B cell (primary cell): Measurements from ENCODE around the gene THEMIS2. TPM values are rescaled to one million over a fixed set of nuclear protein-coding genes. Genes with fewer than 3 reads are reported as not detected.
A peak's percentile ranks its signal among the peaks of the same experiment; 100 is the strongest.

Experiments used
- ATAC-seq: fragments of 200-7000 bp; cut with Tn5 transposase; one replicate; pipeline ENCODE4 v1.10.0; 2021; ENCODE audit warnings: low read depth, mild to moderate bottlenecking, moderate number of reproducible peaks, moderate library complexity
- CTCF ChIA-PET: fragments of 350-600 bp; sonication (Branson Sonifier 250); formaldehyde crosslinking; loops from one replicate; lab custom pipeline; 2021; ENCODE audit warnings: antibody characterized with exemption, inconsistent platforms; lab: Charles Lee
- POLR2A ChIA-PET: fragments of 350-600 bp; sonication (Branson Sonifier 250); formaldehyde crosslinking; loops from one replicate; lab custom pipeline; 2021; ENCODE audit warnings: antibody characterized with exemption; lab: Charles Lee
- DNase-seq: peaks from one replicate; pipeline ENCODE4 v3.0.0; 2013
- H2AFZ ChIP-seq: 2 replicates; pipeline ENCODE4 v1.6.1; 2012; ENCODE audit warnings: mild to moderate bottlenecking, low read depth, low read length; ENCODE audit not compliant: insufficient read depth, poor library complexity, severe bottlenecking
- H3K27ac ChIP-seq, 2 donors: 1 replicate in 1 of 2; 2 replicates in 1 of 2; pipeline ENCODE4 v1.5.1; 2012 to 2013; ENCODE audit warnings: low read length in 2 of 2, mild to moderate bottlenecking in 2 of 2, moderate library complexity in 1 of 2
- H3K27me3 ChIP-seq, 4 experiments: fragments of 200-600 bp in 1 of 4; sonication (generic) in 1 of 4; replicated peaks in 1 of 4; 1 replicate in 2 of 4; 2 replicates in 2 of 4; pipeline versions ENCODE4 v1.6.1 to v1.7.0; 2013 to 2016; ENCODE audit warnings: low read length in 3 of 4, mild to moderate bottlenecking in 2 of 4, mixed read lengths in 1 of 4, moderate library complexity in 1 of 4; ENCODE audit not compliant: insufficient read depth in 4 of 4, control insufficient read depth in 3 of 4; ENCODE audit errors: control extremely low read depth in 1 of 4
- H3K36me3 ChIP-seq, 2 experiments: replicated peaks in 1 of 2; 1 replicate in 1 of 2; 2 replicates in 1 of 2; pipeline versions ENCODE4 v1.6.1 to v1.7.1; 2013; ENCODE audit warnings: low read length in 1 of 2; ENCODE audit not compliant: insufficient read depth in 2 of 2, control insufficient read depth in 1 of 2; ENCODE audit errors: control extremely low read depth in 1 of 2, extremely low read depth in 1 of 2
- H3K4me1 ChIP-seq, 2 donors: fragments of 200-600 bp in 1 of 2; sonication (generic) in 1 of 2; 1 replicate in 1 of 2; 2 replicates in 1 of 2; pipeline versions ENCODE4 v1.5.1 to v1.6.1; 2013 to 2017; ENCODE audit warnings: low read length in 2 of 2; ENCODE audit not compliant: control insufficient read depth in 2 of 2, insufficient read depth in 2 of 2
- H3K4me2 ChIP-seq: replicated peaks from 2 replicates; pipeline ENCODE3; 2012; ENCODE audit warnings: mild to moderate bottlenecking, low read depth, low read length; ENCODE audit not compliant: poor library complexity, severe bottlenecking
- H3K4me3 ChIP-seq, 5 experiments: fragments of 200-600 bp in 1 of 5; sonication (generic) in 1 of 5; 1 replicate in 3 of 5; 2 replicates in 2 of 5; pipeline versions ENCODE4 v1.5.1 to v1.7.0; 2011 to 2016; ENCODE audit warnings: low read length in 4 of 5, mild to moderate bottlenecking in 4 of 5, low read depth in 2 of 5, control low read depth in 1 of 5, moderate library complexity in 1 of 5; ENCODE audit not compliant: insufficient read depth in 1 of 5; ENCODE audit errors: control extremely low read depth in 1 of 5, extremely low read depth in 1 of 5
- H3K79me2 ChIP-seq: fragments of 200-600 bp; sonication (generic); one replicate; pipeline ENCODE4 v1.6.0; 2016; ENCODE audit warnings: low read length; ENCODE audit not compliant: control insufficient read depth, insufficient read depth
- H3K9ac ChIP-seq: fragments of 200-600 bp; sonication (generic); 2 replicates; pipeline ENCODE4 v1.6.1; 2017; ENCODE audit warnings: mild to moderate bottlenecking, low read length, moderate library complexity
- H3K9me3 ChIP-seq, 3 donors: one replicate each; pipeline versions ENCODE4 v1.6.1 to v1.7.1; 2013; ENCODE audit warnings: low read length in 2 of 3; ENCODE audit not compliant: control insufficient read depth in 2 of 3, insufficient read depth in 1 of 3; ENCODE audit errors: control extremely low read depth in 1 of 3
- H4K20me1 ChIP-seq: 2 replicates; pipeline ENCODE4 v1.6.0; 2012; ENCODE audit warnings: mild to moderate bottlenecking, low read length; ENCODE audit not compliant: insufficient read depth, control insufficient read depth, poor library complexity, severe bottlenecking
- H3K27ac Mint-ChIP-seq: one replicate; pipeline ENCODE4 v1.8.0; 2021; ENCODE audit warnings: mixed read lengths
- H3K27me3 Mint-ChIP-seq: one replicate; pipeline ENCODE4 v1.8.0; 2021; ENCODE audit warnings: mixed read lengths
- H3K4me1 Mint-ChIP-seq: one replicate; pipeline ENCODE4 v1.8.0; 2021; ENCODE audit warnings: mixed read lengths
- H3K4me3 Mint-ChIP-seq: one replicate; pipeline ENCODE4 v1.8.0; 2021; ENCODE audit warnings: mixed read lengths
- H3K9me3 Mint-ChIP-seq: one replicate; pipeline ENCODE4 v1.8.0; 2022; ENCODE audit warnings: mixed read lengths; ENCODE audit not compliant: insufficient read depth
- EZH2 ChIP-seq: IDR thresholded peaks from 2 replicates; pipeline ENCODE4 v1.6.1; 2012; ENCODE audit warnings: borderline replicate concordance, low read depth, mild to moderate bottlenecking, moderate library complexity, low read length; ENCODE audit not compliant: insufficient read depth, poor library complexity, severe bottlenecking
- WGBS: methylation state at CpG from one replicate; pipeline ENCODE4 v1.1.5; 2013; ENCODE audit warnings: missing lambda C conversion rate; ENCODE audit not compliant: insufficient coverage; 5-methylcytosine and 5-hydroxymethylcytosine counted together
- intact Hi-C: fragments of 100-400 bp; cut with micrococcal nuclease; formaldehyde crosslinking; loops from one replicate; pipeline ENCODE4 v1.10.0; 2022
- polyA plus RNA-seq: library from polyadenylated mRNA; depleted of rRNA; stranded (reverse); fragments of >200 nt; gene quantifications from 2 replicates; pipeline ENCODE4 v1.2.3, GENCODE V29; 2012
- total RNA-seq, 2 donors: library from RNA; stranded (reverse); fragments of 120-200 nt in 1 of 2; gene quantifications; 1 replicate in 1 of 2; 2 replicates in 1 of 2; pipeline versions ENCODE4 v1.2.3 to v1.2.4, GENCODE V29; 2013 to 2022
- TF ChIP-seq, protein P1 (sequence below): fragments of 200-600 bp; IDR thresholded peaks from one replicate; pipeline ENCODE4 v1.8.0; 2022; ENCODE audit warnings: antibody characterized with exemption, mild to moderate bottlenecking

Gene THEMIS2
- total and polyA plus RNA-seq, 2 donors (not counting 1 experiment from before 2014, with no cell fraction given): 72.0 to 230 TPM

- Histone ChIP-seq H3K36me3 (peaks cover 6 to 58% of the 10 kb centered on the region in 2 experiments), H3K27me3 (no peaks in the 10 kb centered on the region), H3K27ac (peak overlapping the region; percentile 61 to 77), H3K4me3 (no peak overlapping the region), H3K9me3 (no peaks in the 10 kb centered on the region), H3K4me1 (peaks cover 30 to 55% of the 10 kb centered on the region in 2 donors), H4K20me1 (no peaks in the 10 kb centered on the region), H3K79me2 (peaks cover 12% of the 10 kb centered on the region), H3K4me2 (peak overlapping the region; percentile 41), H3K9ac (peak overlapping the region; percentile 26), H2AFZ (no peak overlapping the region)
- peak; percentile 35 for ATAC-seq
- no peak for TF ChIP-seq EZH2
- TF ChIP-seq, protein P1, sequence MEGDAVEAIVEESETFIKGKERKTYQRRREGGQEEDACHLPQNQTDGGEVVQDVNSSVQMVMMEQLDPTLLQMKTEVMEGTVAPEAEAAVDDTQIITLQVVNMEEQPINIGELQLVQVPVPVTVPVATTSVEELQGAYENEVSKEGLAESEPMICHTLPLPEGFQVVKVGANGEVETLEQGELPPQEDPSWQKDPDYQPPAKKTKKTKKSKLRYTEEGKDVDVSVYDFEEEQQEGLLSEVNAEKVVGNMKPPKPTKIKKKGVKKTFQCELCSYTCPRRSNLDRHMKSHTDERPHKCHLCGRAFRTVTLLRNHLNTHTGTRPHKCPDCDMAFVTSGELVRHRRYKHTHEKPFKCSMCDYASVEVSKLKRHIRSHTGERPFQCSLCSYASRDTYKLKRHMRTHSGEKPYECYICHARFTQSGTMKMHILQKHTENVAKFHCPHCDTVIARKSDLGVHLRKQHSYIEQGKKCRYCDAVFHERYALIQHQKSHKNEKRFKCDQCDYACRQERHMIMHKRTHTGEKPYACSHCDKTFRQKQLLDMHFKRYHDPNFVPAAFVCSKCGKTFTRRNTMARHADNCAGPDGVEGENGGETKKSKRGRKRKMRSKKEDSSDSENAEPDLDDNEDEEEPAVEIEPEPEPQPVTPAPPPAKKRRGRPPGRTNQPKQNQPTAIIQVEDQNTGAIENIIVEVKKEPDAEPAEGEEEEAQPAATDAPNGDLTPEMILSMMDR: no peak
- POLR2A ChIA-PET: interaction anchor here (0.6 to 1.3 kb wide), 3 partner anchors 9 to 19 kb away, joined by 3 to 8 read pairs (median 3); no protein-coding TSS in a partner anchor
- 66% methylated on average over 22 of the region's 24 CpGs for WGBS
- H3K4me3 Mint-ChIP-seq: peak overlapping the region; percentile 71
- H3K27ac Mint-ChIP-seq: peak overlapping the region; percentile 85
- CTCF ChIA-PET: interaction anchor here (1.0 to 1.6 kb wide), 3 partner anchors 9 to 24 kb away, joined by 3 to 4 read pairs (median 3); no protein-coding TSS in a partner anchor
- H3K4me1 Mint-ChIP-seq: peaks cover 55% of the 10 kb centered on the region
- intact Hi-C loops: no loop called here
- no peaks in the 10 kb centered on the region for H3K27me3 Mint-ChIP-seq
- DNase-seq: peak; percentile 66
- no peaks in the 10 kb centered on the region for H3K9me3 Mint-ChIP-seq
These were observed 11.9 kb downstream of the THEMIS2 start for GRCh38 chr1:27884006-27884954.
